Measurements from ENCODE around the gene SH2B3. TPM values are rescaled to one million over a fixed set of nuclear protein-coding genes. Genes with fewer than 3 reads are reported as not detected.

The SH2B3 gene
- total RNA-seq, 2 donors from 2014 or later: 42.6 to 47.4 TPM

GRCh38 chr12:111410431-111411184 is 4.9 kb downstream of the SH2B3 start:
- no peak for TF ChIP-seq CTCF (IDR thresholded peaks at IDR 0.05)
- peak overlapping the region; percentile 93 to 96 for H3K27ac ChIP-seq
- DNase-seq (ENCODE audit: low spot score): no peak
- no peaks in the 10 kb centered on the region for H3K36me3 ChIP-seq
- no peaks in the 10 kb centered on the region for H3K27me3 ChIP-seq
- no peak overlapping the region for H3K4me3 ChIP-seq
- no peaks in the 10 kb centered on the region for H3K9me3 ChIP-seq
- peaks cover 0 to 91% of the 10 kb centered on the region in 2 donors for H3K4me1 ChIP-seq

- peaks cover 0 to 90% of the 10 kb centered on the region in 2 donors for H3K4me1 ChIP-seq
- DNase-seq (ENCODE audit: low spot score): no peak
Measured at GRCh38 chr12:111411185-111411764, 5.6 kb downstream of the SH2B3 start.

GRCh38 chr12:111412007-111412829 is 6.5 kb downstream of the SH2B3 start:
- no peaks in the 10 kb centered on the region for H3K36me3 ChIP-seq
- peak overlapping the region; percentile 93 to 96 for H3K27ac ChIP-seq
- H3K27me3 ChIP-seq: no peaks in the 10 kb centered on the region
- no peak for DNase-seq (ENCODE audit: low spot score)
- no peaks in the 10 kb centered on the region for H3K9me3 ChIP-seq
- TF ChIP-seq CTCF (IDR thresholded peaks at IDR 0.05): no peak
- H3K4me3 ChIP-seq: no peak overlapping the region
- H3K4me1 ChIP-seq: peaks cover 0 to 81% of the 10 kb centered on the region in 2 donors

More at GRCh38 chr12:111411185-111411764, 5.6 kb downstream of the SH2B3 start:
- H3K27ac ChIP-seq: peak overlapping the region; percentile 93 to 96
- TF ChIP-seq CTCF (IDR thresholded peaks at IDR 0.05): no peak
- H3K27me3 ChIP-seq: no peaks in the 10 kb centered on the region
- H3K9me3 ChIP-seq: no peaks in the 10 kb centered on the region
- H3K4me3 ChIP-seq: no peak overlapping the region
- no peaks in the 10 kb centered on the region for H3K36me3 ChIP-seq

GRCh38 chr12:111412830-111413441 is 7.2 kb downstream of the SH2B3 start:
- TF ChIP-seq CTCF (IDR thresholded peaks at IDR 0.05): no peak
- Histone ChIP-seq H3K36me3 (no peaks in the 10 kb centered on the region), H3K27ac (peak overlapping the region; percentile 93 to 96), H3K9me3 (no peaks in the 10 kb centered on the region), H3K27me3 (no peaks in the 10 kb centered on the region), H3K4me1 (peaks cover 0 to 73% of the 10 kb centered on the region in 2 donors), H3K4me3 (no peak overlapping the region)
- DNase-seq (ENCODE audit: low spot score): no peak

GRCh38 chr12:111413442-111414086 is 7.8 kb downstream of the SH2B3 start:
- DNase-seq (ENCODE audit: low spot score): no peak
- Histone ChIP-seq H3K4me3 (no peak overlapping the region), H3K27ac (peak overlapping the region; percentile 93 to 96)

More at GRCh38 chr12:111413442-111414086, 7.8 kb downstream of the SH2B3 start:
- H3K27me3 ChIP-seq: no peaks in the 10 kb centered on the region
- H3K9me3 ChIP-seq: no peaks in the 10 kb centered on the region
- H3K36me3 ChIP-seq: peaks cover 2% of the 10 kb centered on the region
- no peak for TF ChIP-seq CTCF (IDR thresholded peaks at IDR 0.05)
- H3K4me1 ChIP-seq: peaks cover 0 to 67% of the 10 kb centered on the region in 2 donors
